Thoracic aorta (tissue), 2 donors: ENCODE results near the gene ZFYVE9. TPM values are rescaled to one million over a fixed set of nuclear protein-coding genes. Genes with fewer than 3 reads are reported as not detected.

Experiments
- ATAC-seq: fragments of 150-250 bp; one replicate; pipeline ENCODE4 v1.8.0; 2017; ENCODE audit warnings: low read depth; ENCODE audit not compliant: insufficient number of reproducible peaks, low FRiP score
- DNase-seq: peaks from one replicate; pipeline ENCODE4 v3.0.0-alpha.2; 2020; ENCODE audit warnings: low spot score
- H3K27ac ChIP-seq, 2 donors: fragments of 200-600 bp; sonication (generic); 1 replicate in 1 of 2; 2 replicates in 1 of 2; pipeline ENCODE4 v1.5.1; 2016; ENCODE audit warnings: mild to moderate bottlenecking in 2 of 2, moderate library complexity in 2 of 2
- H3K27me3 ChIP-seq: fragments of 200-600 bp; sonication (generic); replicated peaks from 2 replicates; pipeline ENCODE4 v1.6.0; 2016; ENCODE audit warnings: mild to moderate bottlenecking; ENCODE audit not compliant: insufficient read depth
- H3K36me3 ChIP-seq: fragments of 200-600 bp; sonication (generic); one replicate; pipeline ENCODE4 v1.5.1; 2016
- H3K4me1 ChIP-seq, 2 donors: fragments of 200-600 bp; sonication (generic); 1 replicate in 1 of 2; 2 replicates in 1 of 2; pipeline versions ENCODE4 v1.5.1 to v1.6.0; 2016; ENCODE audit warnings: low read depth in 2 of 2, mild to moderate bottlenecking in 1 of 2; ENCODE audit not compliant: control insufficient read depth in 1 of 2
- H3K4me3 ChIP-seq: fragments of 200-600 bp; sonication (generic); 2 replicates; pipeline ENCODE4 v1.5.1; 2016; ENCODE audit warnings: mild to moderate bottlenecking
- H3K9me3 ChIP-seq: fragments of 200-600 bp; sonication (generic); 2 replicates; pipeline ENCODE4 v1.5.1; 2016
- total RNA-seq, 2 donors: library from RNA; depleted of rRNA; stranded (reverse); fragments of >200 nt; gene quantifications; one replicate each; pipeline versions ENCODE4 v1.1.0 to v1.2.3, GENCODE V29; 2016
- TF ChIP-seq, protein P1 (sequence below): fragments of 200-600 bp; sonication (generic); IDR thresholded peaks from one replicate; pipeline ENCODE4 v1.5.1; 2019; ENCODE audit warnings: antibody characterized with exemption

Gene ZFYVE9
- total RNA-seq, 2 donors from 2014 or later: 29.6 to 45.9 TPM

DNA sequence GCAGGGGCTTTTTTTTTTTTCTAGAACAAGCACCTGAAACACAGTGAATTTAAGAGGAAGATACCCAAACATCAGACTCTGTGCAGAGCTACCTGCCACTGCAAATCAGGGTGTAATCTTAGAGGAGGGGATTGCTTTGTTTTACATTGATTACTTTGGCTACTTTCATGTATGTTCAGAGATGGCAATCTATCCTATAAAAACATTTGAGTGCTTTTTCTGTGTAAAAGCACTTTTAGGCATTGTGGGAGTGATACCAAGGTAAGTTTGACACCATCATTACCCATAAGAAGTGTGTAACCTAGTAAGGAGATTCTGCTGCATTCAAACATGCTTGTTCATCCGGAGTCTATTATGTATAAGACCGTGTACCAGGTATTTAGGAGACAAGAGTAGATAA is 50.1 kb downstream of the ZFYVE9 start:
- Histone ChIP-seq H3K27ac (no peak overlapping the region), H3K36me3 (no peaks in the 10 kb centered on the region), H3K27me3 (no peaks in the 10 kb centered on the region), H3K4me1 (peaks cover 0 to 17% of the 10 kb centered on the region in 2 donors), H3K4me3 (no peak overlapping the region), H3K9me3 (no peaks in the 10 kb centered on the region)
- ATAC-seq (no peak), DNase-seq (no peak)
- TF ChIP-seq, protein P1, sequence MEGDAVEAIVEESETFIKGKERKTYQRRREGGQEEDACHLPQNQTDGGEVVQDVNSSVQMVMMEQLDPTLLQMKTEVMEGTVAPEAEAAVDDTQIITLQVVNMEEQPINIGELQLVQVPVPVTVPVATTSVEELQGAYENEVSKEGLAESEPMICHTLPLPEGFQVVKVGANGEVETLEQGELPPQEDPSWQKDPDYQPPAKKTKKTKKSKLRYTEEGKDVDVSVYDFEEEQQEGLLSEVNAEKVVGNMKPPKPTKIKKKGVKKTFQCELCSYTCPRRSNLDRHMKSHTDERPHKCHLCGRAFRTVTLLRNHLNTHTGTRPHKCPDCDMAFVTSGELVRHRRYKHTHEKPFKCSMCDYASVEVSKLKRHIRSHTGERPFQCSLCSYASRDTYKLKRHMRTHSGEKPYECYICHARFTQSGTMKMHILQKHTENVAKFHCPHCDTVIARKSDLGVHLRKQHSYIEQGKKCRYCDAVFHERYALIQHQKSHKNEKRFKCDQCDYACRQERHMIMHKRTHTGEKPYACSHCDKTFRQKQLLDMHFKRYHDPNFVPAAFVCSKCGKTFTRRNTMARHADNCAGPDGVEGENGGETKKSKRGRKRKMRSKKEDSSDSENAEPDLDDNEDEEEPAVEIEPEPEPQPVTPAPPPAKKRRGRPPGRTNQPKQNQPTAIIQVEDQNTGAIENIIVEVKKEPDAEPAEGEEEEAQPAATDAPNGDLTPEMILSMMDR: no peak

DNA sequence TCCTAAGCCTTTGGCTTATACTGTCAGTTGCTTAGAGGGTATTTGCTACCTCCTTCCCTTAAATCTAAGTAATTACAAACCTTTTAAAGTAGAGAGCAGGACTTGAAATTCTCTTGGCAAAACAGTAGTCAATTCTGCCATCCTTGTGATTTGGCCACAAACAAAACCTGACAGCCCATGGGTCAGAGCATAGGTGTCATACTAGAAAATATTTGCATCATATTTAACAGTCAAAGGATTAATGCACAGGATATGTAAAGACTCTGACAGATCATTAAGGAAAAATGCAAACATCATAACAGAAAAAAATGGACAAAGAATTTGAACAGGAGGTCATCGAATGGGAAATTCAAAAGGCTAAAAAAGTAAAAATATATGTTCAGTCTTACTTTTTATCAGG is 50.5 kb downstream of the ZFYVE9 start:
- no peaks in the 10 kb centered on the region for H3K27me3 ChIP-seq
- TF ChIP-seq, protein P1: no peak
- H3K9me3 ChIP-seq: no peaks in the 10 kb centered on the region
- no peak for DNase-seq
- no peak overlapping the region for H3K27ac ChIP-seq
- no peaks in the 10 kb centered on the region for H3K36me3 ChIP-seq
- peaks cover 0 to 17% of the 10 kb centered on the region in 2 donors for H3K4me1 ChIP-seq
- no peak overlapping the region for H3K4me3 ChIP-seq
- no peak for ATAC-seq

GRCh38 chr1:52193985-52194384 is 52.1 kb downstream of the ZFYVE9 start:
- ATAC-seq (no peak), DNase-seq (no peak)
- Histone ChIP-seq H3K9me3 (no peaks in the 10 kb centered on the region), H3K4me1 (peaks cover 0 to 17% of the 10 kb centered on the region in 2 donors), H3K27me3 (no peaks in the 10 kb centered on the region), H3K4me3 (no peak overlapping the region), H3K27ac (no peak overlapping the region), H3K36me3 (no peaks in the 10 kb centered on the region)
- TF ChIP-seq, protein P1: no peak

- Histone ChIP-seq H3K4me1 (peaks cover 0 to 17% of the 10 kb centered on the region in 2 donors), H3K36me3 (no peaks in the 10 kb centered on the region), H3K4me3 (no peak overlapping the region), H3K27ac (no peak overlapping the region), H3K9me3 (peaks cover under 1% of the 10 kb centered on the region), H3K27me3 (no peaks in the 10 kb centered on the region)
- DNase-seq (no peak), ATAC-seq (no peak)
- TF ChIP-seq, protein P1: no peak
Measured at GRCh38 chr1:52195161-52195560, 53.3 kb downstream of the ZFYVE9 start.

DNA sequence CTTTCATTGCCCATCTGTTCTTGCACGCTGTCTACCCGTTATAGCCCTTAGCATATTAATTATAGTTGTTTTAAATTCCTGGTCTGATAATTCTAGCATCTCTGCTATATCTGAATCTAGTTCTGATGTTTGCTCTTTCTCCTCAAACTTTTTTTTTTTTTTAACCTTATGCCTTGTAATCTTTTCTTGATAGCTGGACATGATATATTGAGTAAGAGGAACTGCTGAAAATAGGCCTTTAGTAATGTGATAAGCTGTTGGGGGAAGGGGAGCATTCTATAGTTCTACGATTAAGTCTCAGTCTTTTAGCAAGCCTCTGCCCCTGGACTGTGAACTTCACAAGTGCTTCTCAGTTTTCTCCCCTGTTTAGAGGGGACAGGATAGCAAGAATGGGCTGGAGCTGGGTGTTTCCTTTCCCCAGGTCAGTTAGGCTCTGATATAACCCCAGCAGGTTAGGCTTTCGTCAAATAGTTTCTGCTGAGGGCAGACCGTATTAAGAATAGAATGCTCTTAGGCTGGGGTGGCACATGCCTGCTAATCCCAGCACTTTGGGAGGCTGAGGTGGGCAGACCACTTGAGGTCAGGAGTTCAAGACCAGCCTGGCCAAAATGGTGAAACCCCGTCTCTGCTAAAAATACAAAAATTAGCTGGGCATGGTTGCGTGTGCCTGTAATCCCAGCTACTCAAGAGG is 62.2 kb downstream of the ZFYVE9 start:
- H3K27ac ChIP-seq: no peak overlapping the region
- H3K4me1 ChIP-seq: peaks cover 0 to 9% of the 10 kb centered on the region in 2 donors
- H3K27me3 ChIP-seq: no peaks in the 10 kb centered on the region
- no peak for ATAC-seq
- no peaks in the 10 kb centered on the region for H3K36me3 ChIP-seq
- no peak for DNase-seq
- TF ChIP-seq, protein P1: no peak
- H3K9me3 ChIP-seq: peaks cover 5% of the 10 kb centered on the region
- H3K4me3 ChIP-seq: no peak overlapping the region
